Activated T-cell treated with anti-CD3 and anti-CD28 coated beads, Interleukin-2, amount 50 U/mL, for 4 hours (primary cell): ENCODE data around the gene BLNK. TPM values are rescaled to one million over a fixed set of nuclear protein-coding genes. Genes with fewer than 3 reads are reported as not detected.

Experiments
- ATAC-seq, 2 donors: fragments of 200-7000 bp; cut with Tn5 transposase; one replicate each; pipeline ENCODE4 v1.10.0; 2021
- DNase-seq: peaks from one replicate; pipeline ENCODE4 v3.0.0-alpha.2; 2020
- H3K27me3 Mint-ChIP-seq: one replicate; pipeline ENCODE4 v1.8.0; 2021; ENCODE audit warnings: low read depth, mixed read lengths
- H3K36me3 Mint-ChIP-seq: one replicate; pipeline ENCODE4 v1.8.0; 2022; ENCODE audit warnings: mixed read lengths; ENCODE audit not compliant: insufficient read depth
- H3K4me1 Mint-ChIP-seq: one replicate; pipeline ENCODE4 v1.8.0; 2021; ENCODE audit warnings: low read depth, mixed read lengths
- H3K4me3 Mint-ChIP-seq: one replicate; pipeline ENCODE4 v1.8.0; 2021; ENCODE audit warnings: mild to moderate bottlenecking, moderate library complexity, mixed read lengths
- H3K9me3 Mint-ChIP-seq: one replicate; pipeline ENCODE4 v1.8.0; 2021; ENCODE audit warnings: mixed read lengths
- total RNA-seq, 3 donors: library from RNA; stranded (reverse); gene quantifications; one replicate each; pipeline ENCODE4 v1.2.1, GENCODE V29; 2021

BLNK gene
- total RNA-seq, 3 donors from 2014 or later = 0.13 to 0.95 TPM; not detected in 1

- DNase-seq (no peak), ATAC-seq (no peak)
- Mint-ChIP-seq H3K27me3 (peaks cover 4% of the 10 kb centered on the region), H3K4me3 (no peak overlapping the region), H3K9me3 (no peaks in the 10 kb centered on the region), H3K36me3 (no peaks in the 10 kb centered on the region), H3K4me1 (no peaks in the 10 kb centered on the region)
Observed at GRCh38 chr10:96261132-96261531, 10.2 kb downstream of the BLNK start.

GRCh38 chr10:96260014-96260413, 11.4 kb downstream of the BLNK start:
- ATAC-seq (no peak), DNase-seq (no peak)
- H3K4me3 Mint-ChIP-seq = no peak overlapping the region
- peaks cover 4% of the 10 kb centered on the region for H3K27me3 Mint-ChIP-seq
- H3K9me3 Mint-ChIP-seq = no peaks in the 10 kb centered on the region
- H3K4me1 Mint-ChIP-seq = no peaks in the 10 kb centered on the region
- no peaks in the 10 kb centered on the region for H3K36me3 Mint-ChIP-seq

DNA sequence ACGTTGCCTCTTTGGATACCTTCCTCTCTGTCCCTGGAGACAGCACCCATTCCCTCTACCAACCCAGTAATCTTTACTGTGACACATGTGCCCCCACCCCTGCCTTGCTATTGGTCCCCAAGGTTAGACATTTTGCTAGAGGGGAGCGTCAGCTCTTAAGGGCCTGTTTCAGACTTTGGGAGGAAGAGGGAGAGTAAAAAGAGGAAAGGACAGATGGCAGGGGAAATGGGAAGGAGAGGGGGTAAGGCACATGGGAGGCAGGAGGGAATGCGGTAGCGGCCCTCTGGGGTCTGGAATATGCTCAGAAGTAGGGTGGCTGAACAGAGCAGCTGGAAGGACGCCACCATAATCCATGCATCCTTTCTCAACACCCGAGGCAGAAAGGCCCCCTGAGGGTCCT, 12.2 kb downstream of the BLNK start:
- no peak for ATAC-seq
- H3K9me3 Mint-ChIP-seq = no peaks in the 10 kb centered on the region

GRCh38 chr10:96257944-96258343, 13.4 kb downstream of the BLNK start:
- H3K4me1 Mint-ChIP-seq = no peaks in the 10 kb centered on the region
- peaks cover 1% of the 10 kb centered on the region for H3K27me3 Mint-ChIP-seq
- H3K36me3 Mint-ChIP-seq = no peaks in the 10 kb centered on the region
- DNase-seq (no peak), ATAC-seq (no peak)
- no peaks in the 10 kb centered on the region for H3K9me3 Mint-ChIP-seq
- no peak overlapping the region for H3K4me3 Mint-ChIP-seq

More for the DNA sequence above, 12.2 kb downstream of the BLNK start:
- Mint-ChIP-seq H3K27me3 (peaks cover 1% of the 10 kb centered on the region), H3K4me3 (no peak overlapping the region), H3K4me1 (no peaks in the 10 kb centered on the region), H3K36me3 (no peaks in the 10 kb centered on the region)
- DNase-seq = no peak

GRCh38 chr10:96255549-96256333, 15.6 kb downstream of the BLNK start:
- no peaks in the 10 kb centered on the region for H3K4me1 Mint-ChIP-seq
- no peaks in the 10 kb centered on the region for H3K36me3 Mint-ChIP-seq
- H3K27me3 Mint-ChIP-seq = peaks cover 1% of the 10 kb centered on the region
- no peaks in the 10 kb centered on the region for H3K9me3 Mint-ChIP-seq
- DNase-seq (no peak), ATAC-seq (no peak)
- no peak overlapping the region for H3K4me3 Mint-ChIP-seq

GRCh38 chr10:96254976-96255375, 16.4 kb downstream of the BLNK start:
- ATAC-seq (no peak), DNase-seq (no peak)
- Mint-ChIP-seq H3K9me3 (no peaks in the 10 kb centered on the region), H3K27me3 (peaks cover 1% of the 10 kb centered on the region), H3K4me1 (no peaks in the 10 kb centered on the region), H3K36me3 (no peaks in the 10 kb centered on the region), H3K4me3 (no peak overlapping the region)

DNA sequence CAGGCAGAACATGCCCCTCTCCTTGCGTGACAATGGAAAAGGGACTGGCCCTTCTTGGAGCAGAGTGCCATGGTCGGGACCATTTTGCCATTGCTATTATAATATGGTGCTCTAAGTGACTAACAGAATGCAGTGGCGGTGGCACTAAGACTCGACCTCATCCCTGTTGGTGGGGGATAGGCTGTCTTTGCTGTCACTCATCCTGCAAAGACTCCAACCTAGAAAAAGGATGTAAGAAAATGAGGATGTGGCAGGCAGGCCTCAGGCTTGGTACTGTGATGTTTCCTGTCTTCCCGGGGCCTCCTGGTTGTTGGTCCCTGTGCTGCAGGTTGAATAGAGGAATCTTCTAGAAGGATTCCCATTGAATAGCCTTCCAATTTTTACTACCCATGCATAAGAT, 18.6 kb downstream of the BLNK start:
- Mint-ChIP-seq H3K36me3 (no peaks in the 10 kb centered on the region), H3K4me3 (no peak overlapping the region), H3K4me1 (no peaks in the 10 kb centered on the region), H3K27me3 (peaks cover 1% of the 10 kb centered on the region), H3K9me3 (no peaks in the 10 kb centered on the region)
- ATAC-seq (no peak), DNase-seq (no peak)

- Mint-ChIP-seq H3K4me3 (no peak overlapping the region), H3K36me3 (no peaks in the 10 kb centered on the region), H3K27me3 (no peaks in the 10 kb centered on the region), H3K4me1 (no peaks in the 10 kb centered on the region), H3K9me3 (no peaks in the 10 kb centered on the region)
- ATAC-seq (no peak), DNase-seq (no peak)
Observed at GRCh38 chr10:96250349-96250748, 21.0 kb downstream of the BLNK start.

DNA sequence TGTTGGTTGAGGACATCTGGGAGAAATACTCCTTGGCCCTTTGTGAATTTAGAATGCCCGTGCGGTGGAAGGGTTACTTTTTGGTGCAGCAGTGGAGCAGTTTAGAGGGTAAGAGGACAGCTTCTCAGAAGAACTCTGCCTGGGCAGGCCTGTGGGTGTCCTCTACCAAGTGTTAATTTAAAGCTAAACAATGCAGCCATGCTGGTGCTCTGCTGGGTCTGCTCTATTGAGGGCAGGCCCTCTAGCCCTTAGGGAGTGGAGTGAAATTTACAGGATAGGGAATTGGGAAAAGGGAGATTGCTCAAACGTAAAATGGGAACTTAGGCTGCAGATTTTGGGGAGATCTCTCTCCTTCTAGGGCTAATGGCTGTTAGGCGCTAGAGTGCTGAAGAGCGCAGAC, 22.1 kb downstream of the BLNK start:
- H3K9me3 Mint-ChIP-seq = no peaks in the 10 kb centered on the region
- no peaks in the 10 kb centered on the region for H3K4me1 Mint-ChIP-seq
- no peak overlapping the region for H3K4me3 Mint-ChIP-seq
- DNase-seq = no peak
- no peak for ATAC-seq
- H3K36me3 Mint-ChIP-seq = no peaks in the 10 kb centered on the region
- H3K27me3 Mint-ChIP-seq = no peaks in the 10 kb centered on the region

DNA sequence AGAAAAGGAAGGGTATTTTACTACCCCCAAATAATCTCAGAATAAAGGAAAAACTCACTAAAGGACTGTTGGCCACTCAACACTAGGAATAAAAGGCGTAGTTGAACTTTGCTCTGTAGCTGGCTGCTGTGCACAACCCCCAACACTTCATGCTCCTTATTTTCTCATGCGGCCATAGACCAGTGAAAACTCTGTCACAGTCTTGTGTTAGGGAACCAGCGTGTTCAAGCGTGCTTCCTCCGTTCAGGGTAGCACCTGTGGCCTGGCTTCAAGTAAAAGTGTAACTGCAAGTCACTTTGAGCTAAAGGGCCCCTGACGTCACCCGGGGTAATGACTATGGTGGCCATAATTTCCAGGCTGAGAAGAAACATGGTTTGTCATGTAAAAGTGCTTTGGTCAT, 27.0 kb downstream of the BLNK start:
- Mint-ChIP-seq H3K27me3 (peaks cover 2% of the 10 kb centered on the region), H3K4me1 (peaks cover 3% of the 10 kb centered on the region), H3K36me3 (no peaks in the 10 kb centered on the region), H3K4me3 (no peak overlapping the region), H3K9me3 (no peaks in the 10 kb centered on the region)
- no peak for ATAC-seq
- DNase-seq = no peak

DNA sequence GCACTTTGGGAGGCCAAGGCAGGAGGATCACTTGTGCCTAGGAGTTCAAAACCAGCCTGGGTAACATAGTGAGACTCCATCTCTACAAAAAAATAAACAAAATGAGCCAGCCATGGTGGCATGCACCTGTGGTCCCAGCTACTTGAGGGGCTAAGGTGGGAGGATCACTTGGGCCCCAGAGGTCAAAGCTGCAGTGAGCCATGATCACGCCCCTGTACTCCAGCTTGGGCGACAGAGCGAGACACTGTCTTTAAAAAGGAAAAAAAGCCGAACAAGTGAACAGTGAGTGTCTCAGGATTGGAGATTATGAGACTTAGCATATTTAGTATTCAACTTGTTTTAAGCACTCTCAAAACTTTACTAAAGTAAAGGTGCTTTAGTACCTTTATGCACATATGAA, 28.1 kb downstream of the BLNK start:
- H3K27me3 Mint-ChIP-seq = peaks cover 2% of the 10 kb centered on the region
- H3K9me3 Mint-ChIP-seq = no peaks in the 10 kb centered on the region
- ATAC-seq (no peak), DNase-seq (no peak)
- peaks cover 3% of the 10 kb centered on the region for H3K4me1 Mint-ChIP-seq
- H3K4me3 Mint-ChIP-seq = no peak overlapping the region
- no peaks in the 10 kb centered on the region for H3K36me3 Mint-ChIP-seq

DNA sequence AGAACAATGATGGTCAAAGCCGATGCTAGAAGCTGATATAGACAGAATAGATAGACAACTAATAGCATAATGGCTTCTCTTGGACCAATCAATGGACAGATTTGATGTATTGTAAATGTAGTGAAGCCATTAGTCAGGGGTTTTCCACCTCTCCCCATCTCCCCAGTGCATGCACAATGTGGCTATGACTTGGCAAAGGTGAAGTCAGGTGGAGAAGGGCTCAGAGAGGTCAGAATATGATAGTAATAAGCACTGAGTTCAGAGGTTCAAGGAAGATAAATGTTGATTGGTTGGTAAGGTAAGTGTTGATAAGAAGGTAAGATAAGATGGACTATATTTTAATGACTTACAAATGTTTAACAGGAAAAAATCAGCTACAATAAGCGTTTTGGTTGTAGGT, 28.5 kb downstream of the BLNK start:
- Mint-ChIP-seq H3K4me3 (no peak overlapping the region), H3K9me3 (no peaks in the 10 kb centered on the region), H3K4me1 (peaks cover 3% of the 10 kb centered on the region), H3K36me3 (no peaks in the 10 kb centered on the region), H3K27me3 (peaks cover 2% of the 10 kb centered on the region)
- DNase-seq (no peak), ATAC-seq (no peak)

DNA sequence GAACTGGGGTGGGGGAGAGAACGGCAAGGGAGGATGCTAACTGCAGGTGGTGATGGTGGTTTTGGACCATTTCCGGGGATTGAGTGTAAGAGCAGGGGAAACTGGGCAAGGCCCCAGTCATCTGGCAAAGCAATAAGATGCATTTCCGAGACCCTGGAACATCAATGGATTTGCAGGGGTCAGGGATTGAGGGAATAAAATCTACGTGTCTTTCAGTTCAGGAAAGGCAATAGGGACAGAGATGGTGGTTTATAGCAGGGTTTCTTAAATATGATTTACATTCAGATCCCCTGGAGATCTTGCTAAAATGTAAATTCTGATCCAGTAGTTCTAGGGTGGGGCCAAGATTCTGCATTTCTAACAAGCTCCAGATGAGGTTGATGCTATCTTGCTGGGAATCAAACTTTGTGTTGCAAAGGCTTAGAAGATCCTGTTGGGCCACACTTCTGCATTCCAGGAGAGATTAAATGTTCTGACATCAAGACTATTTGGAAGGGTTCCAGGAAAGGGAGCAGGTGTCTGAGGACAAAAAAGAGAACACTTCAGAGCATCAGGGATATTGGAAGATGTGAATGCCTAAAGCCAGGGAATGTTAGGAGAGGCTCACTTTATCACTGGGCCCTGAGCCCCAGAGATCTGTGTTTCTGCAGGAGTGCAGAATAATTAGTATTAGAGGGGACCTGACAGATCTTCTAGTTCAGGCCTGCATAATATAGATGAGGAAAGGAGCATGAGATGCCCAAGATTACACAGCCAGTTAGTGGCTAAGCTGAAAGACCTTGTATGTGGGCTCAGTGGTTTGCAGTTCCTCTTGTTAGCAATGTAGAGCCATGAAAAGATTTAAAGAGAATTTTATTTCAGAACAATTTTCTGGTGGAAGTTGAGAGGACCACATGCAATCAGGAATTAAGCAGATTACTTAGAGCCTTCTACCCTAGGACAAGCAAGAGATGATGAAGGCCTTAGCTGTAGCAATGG, 32.4 kb downstream of the BLNK start:
- Mint-ChIP-seq H3K4me3 (no peak overlapping the region), H3K27me3 (peaks cover 6% of the 10 kb centered on the region)

DNA sequence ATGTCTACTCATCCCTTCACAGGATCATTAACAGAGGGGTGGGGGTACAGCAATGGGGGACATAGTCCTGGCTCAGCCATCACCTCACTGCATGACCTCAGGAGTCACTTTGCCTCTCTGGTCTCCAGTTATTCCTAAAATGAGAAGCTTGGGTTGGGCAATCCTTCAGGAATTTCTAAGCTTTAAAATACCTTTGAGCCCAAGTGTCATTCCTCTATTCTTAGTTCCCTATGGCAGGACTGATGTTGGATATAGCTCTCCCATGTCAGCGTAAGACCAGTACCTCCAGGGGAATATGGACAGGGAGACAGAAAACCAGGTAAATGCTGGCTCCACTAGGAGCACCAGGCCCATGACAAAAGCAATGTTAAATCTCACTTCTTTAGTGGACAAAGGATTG, 34.5 kb downstream of the BLNK start:
- ATAC-seq = no peak
- DNase-seq = no peak
- Mint-ChIP-seq H3K4me1 (peaks cover 2% of the 10 kb centered on the region), H3K9me3 (no peaks in the 10 kb centered on the region), H3K27me3 (peaks cover 6% of the 10 kb centered on the region), H3K4me3 (no peak overlapping the region), H3K36me3 (no peaks in the 10 kb centered on the region)

More for the DNA sequence above, 32.4 kb downstream of the BLNK start:
- ATAC-seq (no peak), DNase-seq (no peak)
- peaks cover 3% of the 10 kb centered on the region for H3K4me1 Mint-ChIP-seq
- no peaks in the 10 kb centered on the region for H3K9me3 Mint-ChIP-seq
- no peaks in the 10 kb centered on the region for H3K36me3 Mint-ChIP-seq

DNA sequence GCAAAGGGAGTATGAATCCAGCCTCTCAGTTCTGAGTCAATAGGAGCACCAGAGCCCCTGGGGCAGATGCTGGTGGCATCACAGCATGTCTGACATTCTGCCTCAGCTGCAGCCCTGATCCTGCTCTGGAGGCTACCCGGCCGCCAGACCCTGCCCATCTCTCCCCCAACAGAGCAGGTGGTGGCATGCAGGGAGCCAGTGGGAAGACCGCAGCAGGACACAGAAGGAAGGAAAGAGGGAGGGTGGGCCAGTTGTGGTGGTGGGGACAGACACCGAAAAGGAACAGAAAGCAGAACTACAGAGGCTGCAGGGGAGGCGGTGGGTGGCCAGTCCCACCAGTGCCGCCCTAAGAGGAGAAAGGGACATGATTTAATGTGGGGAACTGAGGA, 35.3 kb downstream of the BLNK start:
- ATAC-seq = no peak
- peaks cover 3% of the 10 kb centered on the region for H3K27me3 Mint-ChIP-seq
- H3K4me3 Mint-ChIP-seq = no peak overlapping the region
- H3K9me3 Mint-ChIP-seq = no peaks in the 10 kb centered on the region
- H3K36me3 Mint-ChIP-seq = no peaks in the 10 kb centered on the region
- no peak for DNase-seq
- peaks cover 2% of the 10 kb centered on the region for H3K4me1 Mint-ChIP-seq
